Liver (tissue), 9 donors: ENCODE measurements around the gene RNF31. TPM values are rescaled to one million over a fixed set of nuclear protein-coding genes. Genes with fewer than 3 reads are reported as not detected.

Source experiments
- DNase-seq: peaks from one replicate; pipeline ENCODE4 v3.0.0-alpha.2; 2017; ENCODE audit warnings: low spot score
- H3K27ac ChIP-seq, 2 donors: one replicate each; pipeline ENCODE4 v1.7.0; 2013; ENCODE audit warnings: inconsistent platforms in 2 of 2, low read length in 2 of 2, control low read depth in 1 of 2, low read depth in 1 of 2, mild to moderate bottlenecking in 1 of 2
- H3K27me3 ChIP-seq, 4 donors: one replicate each; pipeline versions ENCODE4 v1.6.1 to v1.7.0; 2013; ENCODE audit warnings: low read length in 3 of 4, inconsistent platforms in 1 of 4, mild to moderate bottlenecking in 1 of 4, moderate library complexity in 1 of 4; ENCODE audit not compliant: control insufficient read depth in 4 of 4, insufficient read depth in 4 of 4
- H3K36me3 ChIP-seq, 4 donors: one replicate each; pipeline versions ENCODE4 v1.6.1 to v1.7.0; 2013; ENCODE audit warnings: low read length in 3 of 4, mild to moderate bottlenecking in 3 of 4, low read depth in 1 of 4, moderate library complexity in 1 of 4; ENCODE audit not compliant: control insufficient read depth in 4 of 4, insufficient read depth in 3 of 4
- H3K4me1 ChIP-seq, 4 donors: one replicate each; pipeline versions ENCODE4 v1.6.1 to v1.7.0; 2013; ENCODE audit warnings: low read length in 3 of 4, mild to moderate bottlenecking in 3 of 4, moderate library complexity in 1 of 4; ENCODE audit not compliant: control insufficient read depth in 4 of 4, insufficient read depth in 4 of 4
- H3K4me3 ChIP-seq, 3 donors: one replicate each; pipeline versions ENCODE4 v1.6.1 to v1.7.0; 2013; ENCODE audit warnings: low read length in 3 of 3, control low read depth in 1 of 3, low read depth in 1 of 3, mild to moderate bottlenecking in 1 of 3
- H3K9ac ChIP-seq, 2 donors: one replicate each; pipeline ENCODE4 v1.7.0; 2013; ENCODE audit warnings: low read length in 2 of 2, mild to moderate bottlenecking in 2 of 2, moderate library complexity in 2 of 2, control low read depth in 1 of 2, low read depth in 1 of 2
- H3K9me3 ChIP-seq, 4 donors: one replicate each; pipeline versions ENCODE4 v1.6.1 to v1.7.0; 2013; ENCODE audit warnings: low read length in 3 of 4; ENCODE audit not compliant: control insufficient read depth in 4 of 4
- GABPA ChIP-seq, 2 donors: IDR thresholded peaks in 1 of 2; conservative IDR thresholded peaks in 1 of 2; 2 replicates each; pipeline ENCODE4 v1.6.1; 2016; ENCODE audit warnings: antibody characterized with exemption in 2 of 2, mild to moderate bottlenecking in 1 of 2, moderate library complexity in 1 of 2
- HNF4A ChIP-seq, 2 donors: conservative IDR thresholded peaks; 2 replicates each; pipeline ENCODE4 v1.6.1; 2016; ENCODE audit warnings: antibody characterized with exemption in 2 of 2, mild to moderate bottlenecking in 2 of 2
- HNF4G ChIP-seq: IDR thresholded peaks from 2 replicates; pipeline ENCODE4 v1.6.1; 2016; ENCODE audit warnings: antibody characterized with exemption
- JUND ChIP-seq, 2 donors: IDR thresholded peaks; 2 replicates each; pipeline ENCODE4 v1.6.1; 2016; ENCODE audit warnings: antibody characterized with exemption in 2 of 2
- NR2F2 ChIP-seq: IDR thresholded peaks from 2 replicates; pipeline ENCODE4 v1.6.1; 2016; ENCODE audit warnings: antibody characterized with exemption
- RXRA ChIP-seq, 2 donors: IDR thresholded peaks; 2 replicates each; pipeline ENCODE4 v1.6.1; 2017 to 2018; ENCODE audit warnings: antibody characterized with exemption in 2 of 2, mild to moderate bottlenecking in 1 of 2
- SP1 ChIP-seq: IDR thresholded peaks from 2 replicates; pipeline ENCODE4 v1.6.1; 2018; ENCODE audit warnings: antibody characterized with exemption, mild to moderate bottlenecking
- TAF1 ChIP-seq: conservative IDR thresholded peaks from 2 replicates; pipeline ENCODE4 v1.6.1; 2016; ENCODE audit warnings: antibody characterized with exemption, mild to moderate bottlenecking
- YY1 ChIP-seq: IDR thresholded peaks from 2 replicates; pipeline ENCODE4 v1.6.1; 2016; ENCODE audit warnings: antibody characterized with exemption, mild to moderate bottlenecking
- WGBS: extraction: QIAGEN DNeasy Blood & Tissue Kit; methylation state at CpG from one replicate; pipeline ENCODE4 v1.1.7; 2013; 5-methylcytosine and 5-hydroxymethylcytosine counted together
- polyA plus RNA-seq, 2 donors: library from polyadenylated mRNA; stranded (reverse) in 1 of 2; unstranded in 1 of 2; fragments of 200-250 nt in 1 of 2; fragments of >200 nt in 1 of 2; fragmentation: Nextera tagmentation in 1 of 2; extraction: Ambion mirVana in 1 of 2; gene quantifications; one replicate each; pipeline versions ENCODE4 v1.2.1 to v1.2.3, GENCODE V29; 2013 to 2015
- total RNA-seq, 2 donors: library from RNA; depleted of rRNA; stranded (reverse); fragments of >200 nt; gene quantifications; one replicate each; pipeline ENCODE4 v1.2.3, GENCODE V29; 2014
- TF ChIP-seq, protein P1 (sequence below): IDR thresholded peaks from 2 replicates; pipeline ENCODE4 v1.6.1; 2016; ENCODE audit warnings: antibody characterized with exemption
- TF ChIP-seq, protein P2 (sequence below): IDR thresholded peaks from 2 replicates; pipeline ENCODE4 v1.6.1; 2016; ENCODE audit warnings: antibody characterized with exemption, mild to moderate bottlenecking
- TF ChIP-seq, protein P3 (sequence below): IDR thresholded peaks from 2 replicates; pipeline ENCODE4 v1.6.1; 2016; ENCODE audit warnings: antibody characterized with exemption
- TF ChIP-seq, protein P4 (sequence below): fragments of 150-350 bp; IDR thresholded peaks from 2 replicates; pipeline ENCODE4 v1.5.1; 2017; ENCODE audit warnings: improper control_type of control experiment, low read depth, low read length; ENCODE audit not compliant: missing input control
- donor health status: healthy.
- donor health status: healthy.
- donor health status: healthy.
- donor health status: healthy.
- donor health status: healthy.

RNF31 gene
- total and polyA plus RNA-seq, 4 donors: 16.3 to 36.0 (median 20.9) TPM

DNA sequence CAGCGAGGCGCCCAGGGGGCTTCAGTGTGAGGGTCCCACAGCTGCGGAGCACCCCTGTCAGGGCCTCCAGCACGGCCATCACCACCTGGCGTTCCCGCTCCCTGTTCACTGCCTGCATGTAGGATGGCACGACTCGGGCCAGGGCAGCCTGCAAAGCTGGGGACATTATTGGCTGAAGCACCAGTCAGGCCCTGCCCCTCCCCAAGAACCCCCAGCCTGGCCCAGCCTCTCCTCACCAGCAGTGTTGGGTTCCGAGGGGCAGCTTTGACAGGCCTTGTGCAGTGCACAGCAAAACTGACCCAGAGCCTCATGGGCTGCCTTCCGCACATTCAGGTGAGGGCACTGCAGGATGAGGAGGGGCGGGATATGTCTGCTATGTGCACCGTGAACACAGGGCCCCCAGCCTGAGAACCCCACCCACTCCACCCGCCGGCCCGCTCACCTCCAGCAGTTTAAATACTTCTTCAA lies 35.8 kb downstream of the RNF31 start (continued):
- no peak for TF ChIP-seq SP1

DNA sequence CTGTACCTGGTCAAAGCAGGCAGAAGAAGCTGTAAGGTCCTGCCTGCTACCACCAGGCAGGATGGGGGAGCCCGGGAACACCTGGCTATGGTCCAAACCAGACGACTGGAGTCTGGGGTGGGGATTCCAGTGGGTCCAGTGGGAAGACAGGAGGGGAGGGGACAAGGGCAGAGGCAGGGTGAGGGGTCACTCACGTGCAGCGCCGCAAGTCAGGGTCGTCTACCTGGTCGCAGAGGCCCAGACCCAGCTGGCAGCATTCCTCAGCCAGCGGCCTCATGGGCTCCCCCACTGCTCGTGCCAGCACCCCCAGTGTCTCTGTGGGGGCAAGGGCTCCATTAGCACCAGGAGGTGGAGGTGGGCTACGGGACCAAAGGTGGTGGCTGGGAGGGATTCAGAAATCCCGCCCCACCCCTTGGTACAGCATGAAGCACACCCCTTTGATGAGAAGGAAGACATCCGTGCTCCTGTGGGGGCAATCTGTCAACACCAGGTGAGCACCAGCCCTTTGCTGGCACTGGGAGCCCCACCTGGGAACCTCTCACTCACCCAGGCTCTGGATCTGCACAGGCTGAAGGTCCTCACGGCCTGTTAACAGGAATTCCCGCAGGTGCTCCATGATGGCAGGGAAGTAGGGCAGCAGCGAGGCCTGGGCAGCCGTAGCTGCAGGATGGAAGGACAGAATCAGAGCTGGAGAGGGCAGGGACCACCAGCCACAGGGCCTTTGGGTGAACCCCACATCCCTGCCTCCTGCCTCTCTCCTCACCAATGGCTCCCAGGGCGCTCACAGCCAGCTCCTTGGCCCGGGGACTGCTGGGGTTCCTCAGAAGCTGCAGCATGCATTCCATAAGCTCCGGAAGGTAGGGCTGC lies 37.0 kb downstream of the RNF31 start:
- DNase-seq: no peak
- Histone ChIP-seq H3K27ac (no peak overlapping the region), H3K27me3 (no peaks in the 10 kb centered on the region), H3K9ac (no peak overlapping the region), H3K4me3 (no peak overlapping the region), H3K4me1 (peaks cover 5 to 30% (median 19%) of the 10 kb centered on the region in 4 donors), H3K36me3 (peaks cover 15 to 62% (median 21%) of the 10 kb centered on the region in 4 donors), H3K9me3 (no peaks in the 10 kb centered on the region)
- WGBS: 94% methylated on average over 19 of the region's 19 CpGs
- TF ChIP-seq RXRA (IDR thresholded peaks at IDR 0.05): no peak
- TF ChIP-seq, protein P1, sequence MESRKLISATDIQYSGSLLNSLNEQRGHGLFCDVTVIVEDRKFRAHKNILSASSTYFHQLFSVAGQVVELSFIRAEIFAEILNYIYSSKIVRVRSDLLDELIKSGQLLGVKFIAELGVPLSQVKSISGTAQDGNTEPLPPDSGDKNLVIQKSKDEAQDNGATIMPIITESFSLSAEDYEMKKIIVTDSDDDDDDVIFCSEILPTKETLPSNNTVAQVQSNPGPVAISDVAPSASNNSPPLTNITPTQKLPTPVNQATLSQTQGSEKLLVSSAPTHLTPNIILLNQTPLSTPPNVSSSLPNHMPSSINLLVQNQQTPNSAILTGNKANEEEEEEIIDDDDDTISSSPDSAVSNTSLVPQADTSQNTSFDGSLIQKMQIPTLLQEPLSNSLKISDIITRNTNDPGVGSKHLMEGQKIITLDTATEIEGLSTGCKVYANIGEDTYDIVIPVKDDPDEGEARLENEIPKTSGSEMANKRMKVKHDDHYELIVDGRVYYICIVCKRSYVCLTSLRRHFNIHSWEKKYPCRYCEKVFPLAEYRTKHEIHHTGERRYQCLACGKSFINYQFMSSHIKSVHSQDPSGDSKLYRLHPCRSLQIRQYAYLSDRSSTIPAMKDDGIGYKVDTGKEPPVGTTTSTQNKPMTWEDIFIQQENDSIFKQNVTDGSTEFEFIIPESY: no peak
- TF ChIP-seq NR2F2: no peak
- no peak for TF ChIP-seq GABPA (IDR thresholded peaks at IDR 0.05 in 1 of 2, conservative IDR thresholded peaks at IDR 0.05 in 1 of 2)
- no peak for TF ChIP-seq JUND (IDR thresholded peaks at IDR 0.05)
- TF ChIP-seq, protein P2, sequence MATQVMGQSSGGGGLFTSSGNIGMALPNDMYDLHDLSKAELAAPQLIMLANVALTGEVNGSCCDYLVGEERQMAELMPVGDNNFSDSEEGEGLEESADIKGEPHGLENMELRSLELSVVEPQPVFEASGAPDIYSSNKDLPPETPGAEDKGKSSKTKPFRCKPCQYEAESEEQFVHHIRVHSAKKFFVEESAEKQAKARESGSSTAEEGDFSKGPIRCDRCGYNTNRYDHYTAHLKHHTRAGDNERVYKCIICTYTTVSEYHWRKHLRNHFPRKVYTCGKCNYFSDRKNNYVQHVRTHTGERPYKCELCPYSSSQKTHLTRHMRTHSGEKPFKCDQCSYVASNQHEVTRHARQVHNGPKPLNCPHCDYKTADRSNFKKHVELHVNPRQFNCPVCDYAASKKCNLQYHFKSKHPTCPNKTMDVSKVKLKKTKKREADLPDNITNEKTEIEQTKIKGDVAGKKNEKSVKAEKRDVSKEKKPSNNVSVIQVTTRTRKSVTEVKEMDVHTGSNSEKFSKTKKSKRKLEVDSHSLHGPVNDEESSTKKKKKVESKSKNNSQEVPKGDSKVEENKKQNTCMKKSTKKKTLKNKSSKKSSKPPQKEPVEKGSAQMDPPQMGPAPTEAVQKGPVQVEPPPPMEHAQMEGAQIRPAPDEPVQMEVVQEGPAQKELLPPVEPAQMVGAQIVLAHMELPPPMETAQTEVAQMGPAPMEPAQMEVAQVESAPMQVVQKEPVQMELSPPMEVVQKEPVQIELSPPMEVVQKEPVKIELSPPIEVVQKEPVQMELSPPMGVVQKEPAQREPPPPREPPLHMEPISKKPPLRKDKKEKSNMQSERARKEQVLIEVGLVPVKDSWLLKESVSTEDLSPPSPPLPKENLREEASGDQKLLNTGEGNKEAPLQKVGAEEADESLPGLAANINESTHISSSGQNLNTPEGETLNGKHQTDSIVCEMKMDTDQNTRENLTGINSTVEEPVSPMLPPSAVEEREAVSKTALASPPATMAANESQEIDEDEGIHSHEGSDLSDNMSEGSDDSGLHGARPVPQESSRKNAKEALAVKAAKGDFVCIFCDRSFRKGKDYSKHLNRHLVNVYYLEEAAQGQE: no peak
- TF ChIP-seq YY1: no peak
- no peak for TF ChIP-seq TAF1
- no peak for TF ChIP-seq HNF4A (conservative IDR thresholded peaks at IDR 0.05)
- TF ChIP-seq, protein P3, sequence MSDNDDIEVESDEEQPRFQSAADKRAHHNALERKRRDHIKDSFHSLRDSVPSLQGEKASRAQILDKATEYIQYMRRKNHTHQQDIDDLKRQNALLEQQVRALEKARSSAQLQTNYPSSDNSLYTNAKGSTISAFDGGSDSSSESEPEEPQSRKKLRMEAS: no peak
- TF ChIP-seq, protein P4, sequence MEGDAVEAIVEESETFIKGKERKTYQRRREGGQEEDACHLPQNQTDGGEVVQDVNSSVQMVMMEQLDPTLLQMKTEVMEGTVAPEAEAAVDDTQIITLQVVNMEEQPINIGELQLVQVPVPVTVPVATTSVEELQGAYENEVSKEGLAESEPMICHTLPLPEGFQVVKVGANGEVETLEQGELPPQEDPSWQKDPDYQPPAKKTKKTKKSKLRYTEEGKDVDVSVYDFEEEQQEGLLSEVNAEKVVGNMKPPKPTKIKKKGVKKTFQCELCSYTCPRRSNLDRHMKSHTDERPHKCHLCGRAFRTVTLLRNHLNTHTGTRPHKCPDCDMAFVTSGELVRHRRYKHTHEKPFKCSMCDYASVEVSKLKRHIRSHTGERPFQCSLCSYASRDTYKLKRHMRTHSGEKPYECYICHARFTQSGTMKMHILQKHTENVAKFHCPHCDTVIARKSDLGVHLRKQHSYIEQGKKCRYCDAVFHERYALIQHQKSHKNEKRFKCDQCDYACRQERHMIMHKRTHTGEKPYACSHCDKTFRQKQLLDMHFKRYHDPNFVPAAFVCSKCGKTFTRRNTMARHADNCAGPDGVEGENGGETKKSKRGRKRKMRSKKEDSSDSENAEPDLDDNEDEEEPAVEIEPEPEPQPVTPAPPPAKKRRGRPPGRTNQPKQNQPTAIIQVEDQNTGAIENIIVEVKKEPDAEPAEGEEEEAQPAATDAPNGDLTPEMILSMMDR: no peak
- TF ChIP-seq HNF4G: no peak
